Neural cell (in vitro differentiated cells): ENCODE data around the gene MYO1D. TPM values are rescaled to one million over a fixed set of nuclear protein-coding genes. Genes with fewer than 3 reads are reported as not detected.

Source experiments
- H2AFZ ChIP-seq: fragments of 200-600, 300-800 bp; sonication (generic), shearing (Covaris generic); 2 replicates; pipeline ENCODE4 v1.6.0; 2014; ENCODE audit warnings: low read depth, mild to moderate bottlenecking, antibody characterized with exemption, low read length, moderate library complexity
- H3F3A ChIP-seq: fragments of 200-600 bp; shearing (Covaris generic); 2 replicates; pipeline ENCODE4 v1.6.1; 2016; ENCODE audit warnings: mild to moderate bottlenecking, moderate library complexity, mixed read lengths, antibody characterized with exemption, low read length; ENCODE audit not compliant: insufficient read depth, poor library complexity, severe bottlenecking
- H3K27ac ChIP-seq: fragments of 200-600, 300-800 bp; sonication (generic), shearing (Covaris generic); 2 replicates; pipeline ENCODE4 v1.5.1; 2014; ENCODE audit warnings: mild to moderate bottlenecking, low read length, moderate library complexity
- H3K27me3 ChIP-seq: fragments of 300-800, 200-600 bp; sonication (generic), shearing (Covaris generic); 2 replicates; pipeline ENCODE4 v1.6.0; 2014; ENCODE audit warnings: mild to moderate bottlenecking, low read depth, low read length, moderate library complexity; ENCODE audit not compliant: insufficient read depth
- H3K36me3 ChIP-seq: fragments of 300-800, 200-600 bp; sonication (generic), shearing (Covaris generic); 2 replicates; pipeline ENCODE4 v1.5.1; 2014; ENCODE audit warnings: mild to moderate bottlenecking, antibody characterized with exemption, low read length, moderate library complexity; ENCODE audit not compliant: insufficient read depth
- H3K4me2 ChIP-seq: fragments of 300-800, 200-600 bp; sonication (generic), shearing (Covaris generic); 2 replicates; pipeline ENCODE4 v1.6.0; 2014; ENCODE audit warnings: mild to moderate bottlenecking, low read length
- H3K4me3 ChIP-seq: fragments of 300-800, 200-600 bp; sonication (generic), shearing (Covaris generic); 2 replicates; pipeline ENCODE4 v1.5.1; 2014; ENCODE audit warnings: mild to moderate bottlenecking, low read length, moderate library complexity
- H3K79me2 ChIP-seq: fragments of 200-600 bp; shearing (Covaris generic); replicated peaks from 2 replicates; pipeline ENCODE4 v1.6.0; 2014; ENCODE audit warnings: mild to moderate bottlenecking, low read length, moderate library complexity; ENCODE audit not compliant: insufficient read depth
- H3K9ac ChIP-seq: fragments of 300-800, 200-600 bp; sonication (generic), shearing (Covaris generic); 2 replicates; pipeline ENCODE4 v1.6.1; 2016; ENCODE audit warnings: mild to moderate bottlenecking, low read length, mixed read lengths
- H3K9me2 ChIP-seq: fragments of 200-600 bp; shearing (Covaris generic); 2 replicates; pipeline ENCODE4 v1.6.1; 2016; ENCODE audit warnings: mild to moderate bottlenecking, low read length, mixed read lengths; ENCODE audit not compliant: insufficient read depth
- H3K9me3 ChIP-seq: fragments of 200-600, 300-800 bp; sonication (generic), shearing (Covaris generic); 2 replicates; pipeline ENCODE4 v1.6.1; 2016; ENCODE audit warnings: mild to moderate bottlenecking, mixed run types, low read length, moderate library complexity, mixed read lengths
- H4K20me1 ChIP-seq: fragments of 200-600 bp; shearing (Covaris generic); 2 replicates; pipeline ENCODE4 v1.6.1; 2016; ENCODE audit warnings: mild to moderate bottlenecking, mixed run types; ENCODE audit not compliant: insufficient read depth
- CTCF ChIP-seq: fragments of 450-650 bp; IDR thresholded peaks from 2 replicates; pipeline ENCODE4 v1.5.1; 2014; ENCODE audit warnings: antibody characterized with exemption, mild to moderate bottlenecking, moderate library complexity; ENCODE audit not compliant: poor library complexity, severe bottlenecking
- EP300 ChIP-seq: fragments of 450-650 bp; conservative IDR thresholded peaks from 2 replicates; pipeline ENCODE4 v1.6.1; 2014; ENCODE audit warnings: antibody characterized with exemption, mild to moderate bottlenecking, moderate library complexity; ENCODE audit not compliant: poor library complexity, severe bottlenecking
- EZH2 ChIP-seq: fragments of 200-600, 300-800 bp; shearing (Covaris generic), sonication (generic); IDR thresholded peaks from 2 replicates; pipeline ENCODE4 v1.6.1; 2014; ENCODE audit warnings: antibody characterized with exemption, low read length, borderline replicate concordance, mild to moderate bottlenecking; ENCODE audit not compliant: insufficient read depth, poor library complexity, severe bottlenecking
- MXI1 ChIP-seq: fragments of 450-650 bp; conservative IDR thresholded peaks from 2 replicates; pipeline ENCODE4 v1.6.1; 2014; ENCODE audit warnings: antibody characterized with exemption, mild to moderate bottlenecking; ENCODE audit not compliant: poor library complexity, severe bottlenecking
- POLR2AphosphoS5 ChIP-seq: IDR thresholded peaks from 2 replicates; pipeline ENCODE4 v1.6.1; 2012
- RAD21 ChIP-seq: fragments of 450-650 bp; conservative IDR thresholded peaks from 2 replicates; pipeline ENCODE4 v1.6.1; 2014; ENCODE audit warnings: antibody characterized with exemption, mild to moderate bottlenecking, moderate library complexity
- REST ChIP-seq: IDR thresholded peaks from 2 replicates; pipeline ENCODE4 v1.6.1; 2012; ENCODE audit warnings: borderline replicate concordance
- SMC3 ChIP-seq: fragments of 450-650 bp; conservative IDR thresholded peaks from 2 replicates; pipeline ENCODE4 v1.6.1; 2014; ENCODE audit warnings: antibody characterized with exemption, mild to moderate bottlenecking, moderate library complexity; ENCODE audit not compliant: poor library complexity
- TAF1 ChIP-seq: IDR thresholded peaks from 2 replicates; pipeline ENCODE4 v1.6.1; 2012; ENCODE audit warnings: low read depth
- polyA plus RNA-seq: library from polyadenylated mRNA; depleted of rRNA; stranded (reverse); fragments of >200 nt; gene quantifications from 2 replicates; pipeline ENCODE4 v1.2.3, GENCODE V29; 2014

Gene MYO1D
- polyA plus RNA-seq, 1 donor from 2014 or later, result 10.7 TPM

GRCh38 chr17:32492648-32493289, 384.2 kb downstream of the MYO1D start:
- Histone ChIP-seq H3K36me3 (peaks cover 25% of the 10 kb centered on the region), H3K27ac (no peak overlapping the region), H3K9me2 (no peaks in the 10 kb centered on the region), H3K4me3 (no peak overlapping the region), H3K27me3 (no peaks in the 10 kb centered on the region), H3K9me3 (no peaks in the 10 kb centered on the region), H3K4me2 (no peak overlapping the region), H4K20me1 (peaks cover 10% of the 10 kb centered on the region), H2AFZ (no peak overlapping the region), H3F3A (no peaks in the 10 kb centered on the region), H3K79me2 (peaks cover 47% of the 10 kb centered on the region), H3K9ac (no peak overlapping the region)
- no peak for TF ChIP-seq MXI1
- no peak for TF ChIP-seq EP300
- TF ChIP-seq EZH2, result no peak
- no peak for TF ChIP-seq RAD21
- TF ChIP-seq CTCF, result no peak
- TF ChIP-seq POLR2AphosphoS5, result no peak
- no peak for TF ChIP-seq REST
- no peak for TF ChIP-seq TAF1

GRCh38 chr17:32492264-32492589, 384.7 kb downstream of the MYO1D start:
- Histone ChIP-seq H3K9me3 (no peaks in the 10 kb centered on the region), H3K27me3 (no peaks in the 10 kb centered on the region), H3K9me2 (no peaks in the 10 kb centered on the region), H3K27ac (no peak overlapping the region), H2AFZ (no peak overlapping the region), H4K20me1 (peaks cover 10% of the 10 kb centered on the region), H3K9ac (peak overlapping the region; percentile 12), H3K79me2 (peaks cover 50% of the 10 kb centered on the region), H3K4me3 (peak overlapping the region; percentile 88), H3K4me2 (no peak overlapping the region), H3K36me3 (peaks cover 26% of the 10 kb centered on the region), H3F3A (no peaks in the 10 kb centered on the region)
- TF ChIP-seq POLR2AphosphoS5 (no peak), MXI1 (no peak), CTCF (no peak), TAF1 (no peak), REST (no peak), RAD21 (no peak), SMC3 (no peak), EZH2 (no peak), EP300 (no peak)
